A673 (cell line): ENCODE measurements around the gene ABR.

ENCODE experiments used
- CTCF ChIP-seq: fragments of 300-800, 200-600 bp; sonication (generic); conservative IDR thresholded peaks from 2 replicates; pipeline ENCODE4 v1.5.1; 2017; ENCODE audit warnings: low read depth, mild to moderate bottlenecking, antibody characterized with exemption, low read length, moderate library complexity, mixed read lengths
- EZH2 ChIP-seq: fragments of 200-600 bp; sonication (generic); IDR thresholded peaks from 2 replicates; pipeline ENCODE4 v1.6.1; 2017; ENCODE audit warnings: borderline replicate concordance, low read depth, mild to moderate bottlenecking, mixed read lengths, antibody characterized with exemption, low read length; ENCODE audit not compliant: poor library complexity, severe bottlenecking

- TF ChIP-seq CTCF = no peak
- no peak for TF ChIP-seq EZH2
Measured at GRCh38 chr17:1196946-1197345, 17.2 kb upstream of the ABR start.
